ENCODE data around the gene MAGI2. TPM values are rescaled to one million over a fixed set of nuclear protein-coding genes. Genes with fewer than 3 reads are reported as not detected.

The MAGI2 gene
- total and polyA plus RNA-seq, 2 of the 13 experiments (the other 11 are each of a cell fraction or from before 2014, with no cell fraction given) = 1.5 to 3.8 TPM

- TF ChIP-seq, protein P1, sequence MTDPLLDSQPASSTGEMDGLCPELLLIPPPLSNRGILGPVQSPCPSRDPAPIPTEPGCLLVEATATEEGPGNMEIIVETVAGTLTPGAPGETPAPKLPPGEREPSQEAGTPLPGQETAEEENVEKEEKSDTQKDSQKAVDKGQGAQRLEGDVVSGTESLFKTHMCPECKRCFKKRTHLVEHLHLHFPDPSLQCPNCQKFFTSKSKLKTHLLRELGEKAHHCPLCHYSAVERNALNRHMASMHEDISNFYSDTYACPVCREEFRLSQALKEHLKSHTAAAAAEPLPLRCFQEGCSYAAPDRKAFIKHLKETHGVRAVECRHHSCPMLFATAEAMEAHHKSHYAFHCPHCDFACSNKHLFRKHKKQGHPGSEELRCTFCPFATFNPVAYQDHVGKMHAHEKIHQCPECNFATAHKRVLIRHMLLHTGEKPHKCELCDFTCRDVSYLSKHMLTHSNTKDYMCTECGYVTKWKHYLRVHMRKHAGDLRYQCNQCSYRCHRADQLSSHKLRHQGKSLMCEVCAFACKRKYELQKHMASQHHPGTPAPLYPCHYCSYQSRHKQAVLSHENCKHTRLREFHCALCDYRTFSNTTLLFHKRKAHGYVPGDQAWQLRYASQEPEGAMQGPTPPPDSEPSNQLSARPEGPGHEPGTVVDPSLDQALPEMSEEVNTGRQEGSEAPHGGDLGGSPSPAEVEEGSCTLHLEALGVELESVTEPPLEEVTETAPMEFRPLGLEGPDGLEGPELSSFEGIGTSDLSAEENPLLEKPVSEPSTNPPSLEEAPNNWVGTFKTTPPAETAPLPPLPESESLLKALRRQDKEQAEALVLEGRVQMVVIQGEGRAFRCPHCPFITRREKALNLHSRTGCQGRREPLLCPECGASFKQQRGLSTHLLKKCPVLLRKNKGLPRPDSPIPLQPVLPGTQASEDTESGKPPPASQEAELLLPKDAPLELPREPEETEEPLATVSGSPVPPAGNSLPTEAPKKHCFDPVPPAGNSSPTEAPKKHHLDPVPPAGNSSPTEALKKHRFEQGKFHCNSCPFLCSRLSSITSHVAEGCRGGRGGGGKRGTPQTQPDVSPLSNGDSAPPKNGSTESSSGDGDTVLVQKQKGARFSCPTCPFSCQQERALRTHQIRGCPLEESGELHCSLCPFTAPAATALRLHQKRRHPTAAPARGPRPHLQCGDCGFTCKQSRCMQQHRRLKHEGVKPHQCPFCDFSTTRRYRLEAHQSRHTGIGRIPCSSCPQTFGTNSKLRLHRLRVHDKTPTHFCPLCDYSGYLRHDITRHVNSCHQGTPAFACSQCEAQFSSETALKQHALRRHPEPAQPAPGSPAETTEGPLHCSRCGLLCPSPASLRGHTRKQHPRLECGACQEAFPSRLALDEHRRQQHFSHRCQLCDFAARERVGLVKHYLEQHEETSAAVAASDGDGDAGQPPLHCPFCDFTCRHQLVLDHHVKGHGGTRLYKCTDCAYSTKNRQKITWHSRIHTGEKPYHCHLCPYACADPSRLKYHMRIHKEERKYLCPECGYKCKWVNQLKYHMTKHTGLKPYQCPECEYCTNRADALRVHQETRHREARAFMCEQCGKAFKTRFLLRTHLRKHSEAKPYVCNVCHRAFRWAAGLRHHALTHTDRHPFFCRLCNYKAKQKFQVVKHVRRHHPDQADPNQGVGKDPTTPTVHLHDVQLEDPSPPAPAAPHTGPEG (CRISPR knock-in tag; IDR thresholded peaks at IDR 0.05) = no peak
- no peak for TF ChIP-seq POLR2AphosphoS2 (IDR thresholded peaks at IDR 0.05; ENCODE audit: low read depth, low read length)
- no peak for TF ChIP-seq ARNTL (CRISPR knock-in tag; IDR thresholded peaks at IDR 0.05)
- TF ChIP-seq NR1H2 (CRISPR knock-in tag; IDR thresholded peaks at IDR 0.05; ENCODE audit: borderline replicate concordance, low read depth) = no peak
- no peak for TF ChIP-seq ZNF17 (CRISPR knock-in tag; IDR thresholded peaks at IDR 0.05)
- no peak for TF ChIP-seq YEATS4 (CRISPR knock-in tag; IDR thresholded peaks at IDR 0.05; ENCODE audit: borderline replicate concordance)
- no peak for TF ChIP-seq SP5 (CRISPR knock-in tag; IDR thresholded peaks at IDR 0.05; ENCODE audit: borderline replicate concordance, low read depth)
Observed at GRCh38 chr7:79298145-79298760, 155.2 kb downstream of the MAGI2 start (continued).
